Measurements from ENCODE around the gene EIF3B. TPM values are rescaled to one million over a fixed set of nuclear protein-coding genes. Genes with fewer than 3 reads are reported as not detected.

EIF3B gene
- total and polyA plus RNA-seq, 9 of the 15 experiments (the other 6 are each of a cell fraction or from before 2014, with no cell fraction given): 25.9 to 494 (median 357) TPM

DNA sequence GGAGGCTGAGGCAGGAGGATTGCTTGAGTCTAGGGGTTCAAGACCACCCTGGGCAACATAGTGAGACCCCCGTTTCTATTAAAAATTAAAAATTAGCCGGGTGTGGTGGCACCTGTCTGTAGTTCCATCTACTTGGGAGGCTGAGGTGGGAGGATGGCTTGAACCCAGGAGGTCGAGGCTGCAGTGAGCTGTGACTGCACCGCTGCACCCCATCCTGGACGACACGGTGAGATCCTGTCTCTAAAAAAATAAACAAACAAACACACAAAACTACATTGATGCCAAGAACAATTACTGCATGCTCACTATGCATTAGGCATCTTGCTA lies 48.0 kb downstream of the EIF3B start (continued):
- TF ChIP-seq, protein P1, sequence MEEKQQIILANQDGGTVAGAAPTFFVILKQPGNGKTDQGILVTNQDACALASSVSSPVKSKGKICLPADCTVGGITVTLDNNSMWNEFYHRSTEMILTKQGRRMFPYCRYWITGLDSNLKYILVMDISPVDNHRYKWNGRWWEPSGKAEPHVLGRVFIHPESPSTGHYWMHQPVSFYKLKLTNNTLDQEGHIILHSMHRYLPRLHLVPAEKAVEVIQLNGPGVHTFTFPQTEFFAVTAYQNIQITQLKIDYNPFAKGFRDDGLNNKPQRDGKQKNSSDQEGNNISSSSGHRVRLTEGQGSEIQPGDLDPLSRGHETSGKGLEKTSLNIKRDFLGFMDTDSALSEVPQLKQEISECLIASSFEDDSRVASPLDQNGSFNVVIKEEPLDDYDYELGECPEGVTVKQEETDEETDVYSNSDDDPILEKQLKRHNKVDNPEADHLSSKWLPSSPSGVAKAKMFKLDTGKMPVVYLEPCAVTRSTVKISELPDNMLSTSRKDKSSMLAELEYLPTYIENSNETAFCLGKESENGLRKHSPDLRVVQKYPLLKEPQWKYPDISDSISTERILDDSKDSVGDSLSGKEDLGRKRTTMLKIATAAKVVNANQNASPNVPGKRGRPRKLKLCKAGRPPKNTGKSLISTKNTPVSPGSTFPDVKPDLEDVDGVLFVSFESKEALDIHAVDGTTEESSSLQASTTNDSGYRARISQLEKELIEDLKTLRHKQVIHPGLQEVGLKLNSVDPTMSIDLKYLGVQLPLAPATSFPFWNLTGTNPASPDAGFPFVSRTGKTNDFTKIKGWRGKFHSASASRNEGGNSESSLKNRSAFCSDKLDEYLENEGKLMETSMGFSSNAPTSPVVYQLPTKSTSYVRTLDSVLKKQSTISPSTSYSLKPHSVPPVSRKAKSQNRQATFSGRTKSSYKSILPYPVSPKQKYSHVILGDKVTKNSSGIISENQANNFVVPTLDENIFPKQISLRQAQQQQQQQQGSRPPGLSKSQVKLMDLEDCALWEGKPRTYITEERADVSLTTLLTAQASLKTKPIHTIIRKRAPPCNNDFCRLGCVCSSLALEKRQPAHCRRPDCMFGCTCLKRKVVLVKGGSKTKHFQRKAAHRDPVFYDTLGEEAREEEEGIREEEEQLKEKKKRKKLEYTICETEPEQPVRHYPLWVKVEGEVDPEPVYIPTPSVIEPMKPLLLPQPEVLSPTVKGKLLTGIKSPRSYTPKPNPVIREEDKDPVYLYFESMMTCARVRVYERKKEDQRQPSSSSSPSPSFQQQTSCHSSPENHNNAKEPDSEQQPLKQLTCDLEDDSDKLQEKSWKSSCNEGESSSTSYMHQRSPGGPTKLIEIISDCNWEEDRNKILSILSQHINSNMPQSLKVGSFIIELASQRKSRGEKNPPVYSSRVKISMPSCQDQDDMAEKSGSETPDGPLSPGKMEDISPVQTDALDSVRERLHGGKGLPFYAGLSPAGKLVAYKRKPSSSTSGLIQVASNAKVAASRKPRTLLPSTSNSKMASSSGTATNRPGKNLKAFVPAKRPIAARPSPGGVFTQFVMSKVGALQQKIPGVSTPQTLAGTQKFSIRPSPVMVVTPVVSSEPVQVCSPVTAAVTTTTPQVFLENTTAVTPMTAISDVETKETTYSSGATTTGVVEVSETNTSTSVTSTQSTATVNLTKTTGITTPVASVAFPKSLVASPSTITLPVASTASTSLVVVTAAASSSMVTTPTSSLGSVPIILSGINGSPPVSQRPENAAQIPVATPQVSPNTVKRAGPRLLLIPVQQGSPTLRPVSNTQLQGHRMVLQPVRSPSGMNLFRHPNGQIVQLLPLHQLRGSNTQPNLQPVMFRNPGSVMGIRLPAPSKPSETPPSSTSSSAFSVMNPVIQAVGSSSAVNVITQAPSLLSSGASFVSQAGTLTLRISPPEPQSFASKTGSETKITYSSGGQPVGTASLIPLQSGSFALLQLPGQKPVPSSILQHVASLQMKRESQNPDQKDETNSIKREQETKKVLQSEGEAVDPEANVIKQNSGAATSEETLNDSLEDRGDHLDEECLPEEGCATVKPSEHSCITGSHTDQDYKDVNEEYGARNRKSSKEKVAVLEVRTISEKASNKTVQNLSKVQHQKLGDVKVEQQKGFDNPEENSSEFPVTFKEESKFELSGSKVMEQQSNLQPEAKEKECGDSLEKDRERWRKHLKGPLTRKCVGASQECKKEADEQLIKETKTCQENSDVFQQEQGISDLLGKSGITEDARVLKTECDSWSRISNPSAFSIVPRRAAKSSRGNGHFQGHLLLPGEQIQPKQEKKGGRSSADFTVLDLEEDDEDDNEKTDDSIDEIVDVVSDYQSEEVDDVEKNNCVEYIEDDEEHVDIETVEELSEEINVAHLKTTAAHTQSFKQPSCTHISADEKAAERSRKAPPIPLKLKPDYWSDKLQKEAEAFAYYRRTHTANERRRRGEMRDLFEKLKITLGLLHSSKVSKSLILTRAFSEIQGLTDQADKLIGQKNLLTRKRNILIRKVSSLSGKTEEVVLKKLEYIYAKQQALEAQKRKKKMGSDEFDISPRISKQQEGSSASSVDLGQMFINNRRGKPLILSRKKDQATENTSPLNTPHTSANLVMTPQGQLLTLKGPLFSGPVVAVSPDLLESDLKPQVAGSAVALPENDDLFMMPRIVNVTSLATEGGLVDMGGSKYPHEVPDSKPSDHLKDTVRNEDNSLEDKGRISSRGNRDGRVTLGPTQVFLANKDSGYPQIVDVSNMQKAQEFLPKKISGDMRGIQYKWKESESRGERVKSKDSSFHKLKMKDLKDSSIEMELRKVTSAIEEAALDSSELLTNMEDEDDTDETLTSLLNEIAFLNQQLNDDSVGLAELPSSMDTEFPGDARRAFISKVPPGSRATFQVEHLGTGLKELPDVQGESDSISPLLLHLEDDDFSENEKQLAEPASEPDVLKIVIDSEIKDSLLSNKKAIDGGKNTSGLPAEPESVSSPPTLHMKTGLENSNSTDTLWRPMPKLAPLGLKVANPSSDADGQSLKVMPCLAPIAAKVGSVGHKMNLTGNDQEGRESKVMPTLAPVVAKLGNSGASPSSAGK (IDR thresholded peaks at IDR 0.05): no peak
- TF ChIP-seq TRIM24 (IDR thresholded peaks at IDR 0.05): no peak
- no peak for TF ChIP-seq GABPB2 (CRISPR knock-in tag; conservative IDR thresholded peaks at IDR 0.05)
- TF ChIP-seq, protein P2, sequence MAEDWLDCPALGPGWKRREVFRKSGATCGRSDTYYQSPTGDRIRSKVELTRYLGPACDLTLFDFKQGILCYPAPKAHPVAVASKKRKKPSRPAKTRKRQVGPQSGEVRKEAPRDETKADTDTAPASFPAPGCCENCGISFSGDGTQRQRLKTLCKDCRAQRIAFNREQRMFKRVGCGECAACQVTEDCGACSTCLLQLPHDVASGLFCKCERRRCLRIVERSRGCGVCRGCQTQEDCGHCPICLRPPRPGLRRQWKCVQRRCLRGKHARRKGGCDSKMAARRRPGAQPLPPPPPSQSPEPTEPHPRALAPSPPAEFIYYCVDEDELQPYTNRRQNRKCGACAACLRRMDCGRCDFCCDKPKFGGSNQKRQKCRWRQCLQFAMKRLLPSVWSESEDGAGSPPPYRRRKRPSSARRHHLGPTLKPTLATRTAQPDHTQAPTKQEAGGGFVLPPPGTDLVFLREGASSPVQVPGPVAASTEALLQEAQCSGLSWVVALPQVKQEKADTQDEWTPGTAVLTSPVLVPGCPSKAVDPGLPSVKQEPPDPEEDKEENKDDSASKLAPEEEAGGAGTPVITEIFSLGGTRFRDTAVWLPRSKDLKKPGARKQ (CRISPR knock-in tag; IDR thresholded peaks at IDR 0.05): 0 out of 2 replicates have a peak, but pooled peaks have one; percentile 6
- TF ChIP-seq, protein P3, sequence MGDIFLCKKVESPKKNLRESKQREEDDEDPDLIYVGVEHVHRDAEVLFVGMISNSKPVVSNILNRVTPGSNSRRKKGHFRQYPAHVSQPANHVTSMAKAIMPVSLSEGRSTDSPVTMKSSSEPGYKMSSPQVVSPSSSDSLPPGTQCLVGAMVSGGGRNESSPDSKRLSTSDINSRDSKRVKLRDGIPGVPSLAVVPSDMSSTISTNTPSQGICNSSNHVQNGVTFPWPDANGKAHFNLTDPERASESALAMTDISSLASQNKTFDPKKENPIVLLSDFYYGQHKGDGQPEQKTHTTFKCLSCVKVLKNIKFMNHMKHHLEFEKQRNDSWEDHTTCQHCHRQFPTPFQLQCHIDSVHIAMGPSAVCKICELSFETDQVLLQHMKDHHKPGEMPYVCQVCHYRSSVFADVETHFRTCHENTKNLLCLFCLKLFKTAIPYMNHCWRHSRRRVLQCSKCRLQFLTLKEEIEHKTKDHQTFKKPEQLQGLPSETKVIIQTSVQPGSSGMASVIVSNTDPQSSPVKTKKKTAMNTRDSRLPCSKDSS (IDR thresholded peaks at IDR 0.05; ENCODE audit: low read depth, partially characterized antibody): no peak
- TF ChIP-seq NR1H2 (CRISPR knock-in tag; IDR thresholded peaks at IDR 0.05): no peak

All from K562 (cell line).